LNCAP (cell line): ENCODE measurements around the gene TIMM21.
A peak's percentile ranks its signal among the peaks of the same experiment; 100 is the strongest.

Source experiments
- CTCF ChIP-seq: fragments of 450-650 bp; IDR thresholded peaks from 2 replicates; pipeline ENCODE4 v1.5.1; 2017; ENCODE audit warnings: mild to moderate bottlenecking

TIMM21 gene

GRCh38 chr18:74116633-74117554 is 31.4 kb upstream of the TIMM21 start:
- peak; percentile 86 for TF ChIP-seq CTCF

- no peak for TF ChIP-seq CTCF
Measured at GRCh38 chr18:74123200-74123599, 25.1 kb upstream of the TIMM21 start.

GRCh38 chr18:74124642-74125041 is 23.7 kb upstream of the TIMM21 start:
- no peak for TF ChIP-seq CTCF

- TF ChIP-seq CTCF, result no peak
Measured at GRCh38 chr18:74126684-74127655, 21.4 kb upstream of the TIMM21 start.

GRCh38 chr18:74128159-74128558 is 20.2 kb upstream of the TIMM21 start:
- TF ChIP-seq CTCF, result no peak

- TF ChIP-seq CTCF, result no peak
Measured at GRCh38 chr18:74131124-74131523, 17.2 kb upstream of the TIMM21 start.

GRCh38 chr18:74132201-74132600 is 16.1 kb upstream of the TIMM21 start:
- TF ChIP-seq CTCF, result no peak
